ENCODE results near the gene THRSP.

DNA sequence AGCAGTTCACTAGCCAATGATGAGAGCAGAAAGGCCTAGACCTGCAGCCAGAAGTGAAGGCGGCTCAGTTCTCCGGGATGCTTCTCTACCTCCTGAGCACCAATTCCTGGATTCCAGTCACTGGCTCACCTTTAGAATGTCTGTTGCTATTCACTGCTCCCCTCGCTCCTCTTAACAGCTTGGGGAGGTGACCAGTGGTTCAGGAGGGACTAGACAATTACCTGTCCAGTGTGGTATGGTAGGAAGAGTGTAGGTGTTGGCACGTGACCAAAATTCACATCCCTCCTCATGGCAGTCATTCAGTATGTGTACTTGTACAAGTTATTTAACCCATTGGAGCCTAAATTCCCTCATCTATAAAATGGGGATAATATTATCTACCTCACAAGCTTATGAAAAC, 4.0 kb downstream of the THRSP start:
- TF ChIP-seq, protein P1, sequence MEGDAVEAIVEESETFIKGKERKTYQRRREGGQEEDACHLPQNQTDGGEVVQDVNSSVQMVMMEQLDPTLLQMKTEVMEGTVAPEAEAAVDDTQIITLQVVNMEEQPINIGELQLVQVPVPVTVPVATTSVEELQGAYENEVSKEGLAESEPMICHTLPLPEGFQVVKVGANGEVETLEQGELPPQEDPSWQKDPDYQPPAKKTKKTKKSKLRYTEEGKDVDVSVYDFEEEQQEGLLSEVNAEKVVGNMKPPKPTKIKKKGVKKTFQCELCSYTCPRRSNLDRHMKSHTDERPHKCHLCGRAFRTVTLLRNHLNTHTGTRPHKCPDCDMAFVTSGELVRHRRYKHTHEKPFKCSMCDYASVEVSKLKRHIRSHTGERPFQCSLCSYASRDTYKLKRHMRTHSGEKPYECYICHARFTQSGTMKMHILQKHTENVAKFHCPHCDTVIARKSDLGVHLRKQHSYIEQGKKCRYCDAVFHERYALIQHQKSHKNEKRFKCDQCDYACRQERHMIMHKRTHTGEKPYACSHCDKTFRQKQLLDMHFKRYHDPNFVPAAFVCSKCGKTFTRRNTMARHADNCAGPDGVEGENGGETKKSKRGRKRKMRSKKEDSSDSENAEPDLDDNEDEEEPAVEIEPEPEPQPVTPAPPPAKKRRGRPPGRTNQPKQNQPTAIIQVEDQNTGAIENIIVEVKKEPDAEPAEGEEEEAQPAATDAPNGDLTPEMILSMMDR (conservative IDR thresholded peaks at IDR 0.05) = no peak
- no peak for TF ChIP-seq ZFX (IDR thresholded peaks at IDR 0.05)

Data from C4-2B (cell line).